Liver (tissue), 9 donors: ENCODE measurements around the gene ZNF562. TPM values are rescaled to one million over a fixed set of nuclear protein-coding genes. Genes with fewer than 3 reads are reported as not detected.

Experiments used
- DNase-seq: peaks from one replicate; pipeline ENCODE4 v3.0.0-alpha.2; 2017; ENCODE audit warnings: low spot score
- H3K27ac ChIP-seq, 2 donors: one replicate each; pipeline ENCODE4 v1.7.0; 2013; ENCODE audit warnings: inconsistent platforms in 2 of 2, low read length in 2 of 2, control low read depth in 1 of 2, low read depth in 1 of 2, mild to moderate bottlenecking in 1 of 2
- H3K27me3 ChIP-seq, 4 donors: one replicate each; pipeline versions ENCODE4 v1.6.1 to v1.7.0; 2013; ENCODE audit warnings: low read length in 3 of 4, inconsistent platforms in 1 of 4, mild to moderate bottlenecking in 1 of 4, moderate library complexity in 1 of 4; ENCODE audit not compliant: control insufficient read depth in 4 of 4, insufficient read depth in 4 of 4
- H3K36me3 ChIP-seq, 4 donors: one replicate each; pipeline versions ENCODE4 v1.6.1 to v1.7.0; 2013; ENCODE audit warnings: low read length in 3 of 4, mild to moderate bottlenecking in 3 of 4, low read depth in 1 of 4, moderate library complexity in 1 of 4; ENCODE audit not compliant: control insufficient read depth in 4 of 4, insufficient read depth in 3 of 4
- H3K4me1 ChIP-seq, 4 donors: one replicate each; pipeline versions ENCODE4 v1.6.1 to v1.7.0; 2013; ENCODE audit warnings: low read length in 3 of 4, mild to moderate bottlenecking in 3 of 4, moderate library complexity in 1 of 4; ENCODE audit not compliant: control insufficient read depth in 4 of 4, insufficient read depth in 4 of 4
- H3K4me3 ChIP-seq, 3 donors: one replicate each; pipeline versions ENCODE4 v1.6.1 to v1.7.0; 2013; ENCODE audit warnings: low read length in 3 of 3, control low read depth in 1 of 3, low read depth in 1 of 3, mild to moderate bottlenecking in 1 of 3
- H3K9ac ChIP-seq, 2 donors: one replicate each; pipeline ENCODE4 v1.7.0; 2013; ENCODE audit warnings: low read length in 2 of 2, mild to moderate bottlenecking in 2 of 2, moderate library complexity in 2 of 2, control low read depth in 1 of 2, low read depth in 1 of 2
- H3K9me3 ChIP-seq, 4 donors: one replicate each; pipeline versions ENCODE4 v1.6.1 to v1.7.0; 2013; ENCODE audit warnings: low read length in 3 of 4; ENCODE audit not compliant: control insufficient read depth in 4 of 4
- ATF3 ChIP-seq: IDR thresholded peaks from 2 replicates; pipeline ENCODE4 v1.6.1; 2016; ENCODE audit warnings: antibody characterized with exemption
- CTCF ChIP-seq: fragments of 150-350 bp; IDR thresholded peaks from 2 replicates; pipeline ENCODE4 v1.5.1; 2017; ENCODE audit warnings: improper control_type of control experiment, low read depth, low read length; ENCODE audit not compliant: missing input control
- EGR1 ChIP-seq, 2 donors: IDR thresholded peaks; 2 replicates each; pipeline ENCODE4 v1.6.1; 2016 to 2018; ENCODE audit warnings: antibody characterized with exemption in 2 of 2, low read depth in 2 of 2
- FOXA1 ChIP-seq: IDR thresholded peaks from 2 replicates; pipeline ENCODE4 v1.6.1; 2016; ENCODE audit warnings: antibody characterized with exemption
- FOXA2 ChIP-seq: IDR thresholded peaks from 2 replicates; pipeline ENCODE4 v1.6.1; 2016; ENCODE audit warnings: antibody characterized with exemption
- GABPA ChIP-seq, 2 donors: IDR thresholded peaks in 1 of 2; conservative IDR thresholded peaks in 1 of 2; 2 replicates each; pipeline ENCODE4 v1.6.1; 2016; ENCODE audit warnings: antibody characterized with exemption in 2 of 2, mild to moderate bottlenecking in 1 of 2, moderate library complexity in 1 of 2
- HNF4A ChIP-seq, 2 donors: conservative IDR thresholded peaks; 2 replicates each; pipeline ENCODE4 v1.6.1; 2016; ENCODE audit warnings: antibody characterized with exemption in 2 of 2, mild to moderate bottlenecking in 2 of 2
- HNF4G ChIP-seq: IDR thresholded peaks from 2 replicates; pipeline ENCODE4 v1.6.1; 2016; ENCODE audit warnings: antibody characterized with exemption
- JUND ChIP-seq, 2 donors: IDR thresholded peaks; 2 replicates each; pipeline ENCODE4 v1.6.1; 2016; ENCODE audit warnings: antibody characterized with exemption in 2 of 2
- NR2F2 ChIP-seq: IDR thresholded peaks from 2 replicates; pipeline ENCODE4 v1.6.1; 2016; ENCODE audit warnings: antibody characterized with exemption
- RAD21 ChIP-seq, 2 donors: IDR thresholded peaks; 2 replicates each; pipeline ENCODE4 v1.6.1; 2016; ENCODE audit warnings: antibody characterized with exemption in 2 of 2, mild to moderate bottlenecking in 2 of 2
- REST ChIP-seq: IDR thresholded peaks from 2 replicates; pipeline ENCODE4 v1.6.1; 2016; ENCODE audit warnings: antibody characterized with exemption, mild to moderate bottlenecking
- RXRA ChIP-seq, 2 donors: IDR thresholded peaks; 2 replicates each; pipeline ENCODE4 v1.6.1; 2017 to 2018; ENCODE audit warnings: antibody characterized with exemption in 2 of 2, mild to moderate bottlenecking in 1 of 2
- SP1 ChIP-seq: IDR thresholded peaks from 2 replicates; pipeline ENCODE4 v1.6.1; 2018; ENCODE audit warnings: antibody characterized with exemption, mild to moderate bottlenecking
- TAF1 ChIP-seq: conservative IDR thresholded peaks from 2 replicates; pipeline ENCODE4 v1.6.1; 2016; ENCODE audit warnings: antibody characterized with exemption, mild to moderate bottlenecking
- YY1 ChIP-seq: IDR thresholded peaks from 2 replicates; pipeline ENCODE4 v1.6.1; 2016; ENCODE audit warnings: antibody characterized with exemption, mild to moderate bottlenecking
- ZBTB33 ChIP-seq: IDR thresholded peaks from 2 replicates; pipeline ENCODE4 v1.6.1; 2016; ENCODE audit warnings: antibody characterized with exemption
- WGBS: extraction: QIAGEN DNeasy Blood & Tissue Kit; methylation state at CpG from one replicate; pipeline ENCODE4 v1.1.7; 2013; 5-methylcytosine and 5-hydroxymethylcytosine counted together
- polyA plus RNA-seq, 2 donors: library from polyadenylated mRNA; stranded (reverse) in 1 of 2; unstranded in 1 of 2; fragments of 200-250 nt in 1 of 2; fragments of >200 nt in 1 of 2; fragmentation: Nextera tagmentation in 1 of 2; extraction: Ambion mirVana in 1 of 2; gene quantifications; one replicate each; pipeline versions ENCODE4 v1.2.1 to v1.2.3, GENCODE V29; 2013 to 2015
- total RNA-seq, 2 donors: library from RNA; depleted of rRNA; stranded (reverse); fragments of >200 nt; gene quantifications; one replicate each; pipeline ENCODE4 v1.2.3, GENCODE V29; 2014
- donor health status: healthy.
- donor health status: healthy.
- donor health status: healthy.
- donor health status: healthy.
- donor health status: healthy.

Gene ZNF562
- total and polyA plus RNA-seq, 4 donors, result 4.1 to 14.9 (median 9.0) TPM

GRCh38 chr19:9667898-9668297 lies 7.0 kb downstream of the ZNF562 start:
- Histone ChIP-seq H3K27me3 (no peaks in the 10 kb centered on the region), H3K9me3 (peaks cover 3 to 11% (median 7%) of the 10 kb centered on the region in 4 donors), H3K36me3 (peaks cover 4 to 23% (median 14%) of the 10 kb centered on the region in 4 donors), H3K4me1 (no peaks in the 10 kb centered on the region), H3K4me3 (no peak overlapping the region), H3K9ac (no peak overlapping the region), H3K27ac (no peak overlapping the region)
- 92% methylated on average over 3 of the region's 3 CpGs for WGBS
- no peak for DNase-seq
- TF ChIP-seq JUND (IDR thresholded peaks at IDR 0.05), result no peak
- TF ChIP-seq GABPA (IDR thresholded peaks at IDR 0.05 in 1 of 2, conservative IDR thresholded peaks at IDR 0.05 in 1 of 2), result no peak
- TF ChIP-seq TAF1, result no peak
- TF ChIP-seq ZBTB33, result no peak
- no peak for TF ChIP-seq ATF3
- TF ChIP-seq HNF4G, result no peak
- no peak for TF ChIP-seq FOXA2
- TF ChIP-seq SP1, result no peak
- no peak for TF ChIP-seq CTCF
- TF ChIP-seq EGR1 (IDR thresholded peaks at IDR 0.05; ENCODE audit: low read depth in 2 of 2), result no peak
- no peak for TF ChIP-seq RXRA (IDR thresholded peaks at IDR 0.05)
- TF ChIP-seq NR2F2, result no peak
- TF ChIP-seq RAD21 (IDR thresholded peaks at IDR 0.05), result no peak
- TF ChIP-seq FOXA1, result no peak
- TF ChIP-seq HNF4A (conservative IDR thresholded peaks at IDR 0.05), result no peak
- no peak for TF ChIP-seq YY1
- TF ChIP-seq REST, result no peak

- Histone ChIP-seq H3K9me3 (peaks cover 0 to 11% (median 6%) of the 10 kb centered on the region in 4 donors), H3K4me1 (no peaks in the 10 kb centered on the region), H3K4me3 (no peak overlapping the region), H3K9ac (no peak overlapping the region), H3K36me3 (peaks cover 22 to 43% (median 29%) of the 10 kb centered on the region in 4 donors), H3K27me3 (no peaks in the 10 kb centered on the region), H3K27ac (no peak overlapping the region)
- no peak for DNase-seq
- 95% methylated on average over 2 of the region's 2 CpGs for WGBS
- TF ChIP-seq FOXA1 (no peak), HNF4G (no peak), ZBTB33 (no peak), FOXA2 (no peak), TAF1 (no peak), RXRA (IDR thresholded peaks at IDR 0.05) (no peak), GABPA (IDR thresholded peaks at IDR 0.05 in 1 of 2, conservative IDR thresholded peaks at IDR 0.05 in 1 of 2) (no peak), NR2F2 (no peak), RAD21 (IDR thresholded peaks at IDR 0.05) (no peak), YY1 (no peak), EGR1 (IDR thresholded peaks at IDR 0.05; ENCODE audit: low read depth in 2 of 2) (no peak), CTCF (no peak), ATF3 (no peak), JUND (IDR thresholded peaks at IDR 0.05) (no peak), SP1 (no peak)
Observed at GRCh38 chr19:9658769-9659168, 16.1 kb downstream of the ZNF562 start.
